ENCODE data around the gene TLE1.

Gene TLE1

GRCh38 chr9:81542118-81542889 is 147.0 kb downstream of the TLE1 start:
- FAIRE-seq, result no peak

GRCh38 chr9:81540142-81540710 is 149.1 kb downstream of the TLE1 start:
- DNase-seq (ENCODE audit: insufficient read length, low spot score), result no peak
- no peak for FAIRE-seq
- no peak for TF ChIP-seq CTCF (IDR thresholded peaks at IDR 0.05; ENCODE audit: insufficient read depth, missing control alignments)

More at GRCh38 chr9:81542118-81542889, 147.0 kb downstream of the TLE1 start:
- no peak for TF ChIP-seq CTCF (IDR thresholded peaks at IDR 0.05; ENCODE audit: insufficient read depth, missing control alignments)
- no peak for DNase-seq (ENCODE audit: insufficient read length, low spot score)

- TF ChIP-seq CTCF (IDR thresholded peaks at IDR 0.05; ENCODE audit: insufficient read depth, missing control alignments), result no peak
- no peak for FAIRE-seq
- no peak for DNase-seq (ENCODE audit: insufficient read length, low spot score)
These were observed 150.0 kb downstream of the TLE1 start for GRCh38 chr9:81539317-81539716.

- DNase-seq (ENCODE audit: insufficient read length, low spot score) (no peak), FAIRE-seq (no peak)
- TF ChIP-seq CTCF (IDR thresholded peaks at IDR 0.05; ENCODE audit: insufficient read depth, missing control alignments), result no peak
These were observed 150.5 kb downstream of the TLE1 start for GRCh38 chr9:81538890-81539289.

GRCh38 chr9:81537964-81538363 is 151.4 kb downstream of the TLE1 start:
- FAIRE-seq, result no peak
- DNase-seq (ENCODE audit: insufficient read length, low spot score), result no peak
- TF ChIP-seq CTCF (IDR thresholded peaks at IDR 0.05; ENCODE audit: insufficient read depth, missing control alignments), result no peak

GRCh38 chr9:81536242-81537025 is 152.9 kb downstream of the TLE1 start:
- FAIRE-seq (no peak), DNase-seq (ENCODE audit: insufficient read length, low spot score) (no peak)
- no peak for TF ChIP-seq CTCF (IDR thresholded peaks at IDR 0.05; ENCODE audit: insufficient read depth, missing control alignments)

Data from D721Med (cell line).